Activated CD4-positive, alpha-beta memory T cell treated with anti-CD3 and anti-CD28 coated beads, Interleukin-2, amount 10 ng/mL, durations not matched to agents 7 days and 5 days (primary cell): Measurements from ENCODE around the gene SPRED3. TPM values are rescaled to one million over a fixed set of nuclear protein-coding genes. Genes with fewer than 3 reads are reported as not detected.

Experiments
- CTCF ChIA-PET: fragments of 350-600 bp; sonication (Branson Sonifier 250); formaldehyde crosslinking; loops from one replicate; lab custom pipeline; 2021; ENCODE audit warnings: antibody characterized with exemption, inconsistent platforms; lab: Charles Lee
- POLR2A ChIA-PET: fragments of 350-600 bp; sonication (Branson Sonifier 250); formaldehyde crosslinking; loops from one replicate; lab custom pipeline; 2021; ENCODE audit warnings: antibody characterized with exemption; lab: Charles Lee
- DNase-seq: peaks from one replicate; pipeline ENCODE4 v3.0.0-alpha.2; 2020
- H3K27ac Mint-ChIP-seq: one replicate; pipeline ENCODE4 v1.8.0; 2021; ENCODE audit warnings: mild to moderate bottlenecking, mixed read lengths
- H3K27me3 Mint-ChIP-seq: one replicate; pipeline ENCODE4 v1.8.0; 2021; ENCODE audit warnings: mixed read lengths
- H3K36me3 Mint-ChIP-seq: one replicate; pipeline ENCODE4 v1.8.0; 2021; ENCODE audit warnings: low read depth, mixed read lengths
- H3K4me1 Mint-ChIP-seq: one replicate; pipeline ENCODE4 v1.8.0; 2021; ENCODE audit warnings: mixed read lengths
- H3K4me3 Mint-ChIP-seq: one replicate; pipeline ENCODE4 v1.8.0; 2021; ENCODE audit warnings: mild to moderate bottlenecking, mixed read lengths
- H3K9me3 Mint-ChIP-seq: one replicate; pipeline ENCODE4 v1.8.0; 2021; ENCODE audit warnings: mixed read lengths
- total RNA-seq, 2 experiments: library from RNA; stranded (reverse); gene quantifications; one replicate each; pipeline ENCODE4 v1.2.3, GENCODE V29; 2021

The SPRED3 gene
- total RNA-seq, 2 experiments from 2014 or later, result 2.1 to 3.8 TPM

- peak overlapping the region; percentile 97 for H3K4me3 Mint-ChIP-seq
- CTCF ChIA-PET, result interaction anchor here (1.3 to 3.2 kb wide), 4 partner anchors 13 to 233 kb away, joined by 3 to 45 read pairs (median 26); partner anchors contain the start of genes CATSPERG, FAM98C, GGN and SPRED3
- H3K36me3 Mint-ChIP-seq, result peaks cover 28% of the 10 kb centered on the region
- no peaks in the 10 kb centered on the region for H3K9me3 Mint-ChIP-seq
- H3K4me1 Mint-ChIP-seq, result peaks cover 30% of the 10 kb centered on the region
- peaks cover 9% of the 10 kb centered on the region for H3K27me3 Mint-ChIP-seq
- peak overlapping the region; percentile 92 for H3K27ac Mint-ChIP-seq
- POLR2A ChIA-PET, result interaction anchor here (1.0 to 2.9 kb wide), 16 partner anchors 10 to 555 kb away, joined by 3 to 31 read pairs (median 8); partner anchors contain the start of genes CATSPERG, ECH1, FAM98C and GGN
- no peak for DNase-seq
Measured at GRCh38 chr19:38375098-38375493, 13.4 kb upstream of the SPRED3 start.

- no peak for DNase-seq
- POLR2A ChIA-PET, result interaction anchor here (1.1 to 2.9 kb wide), 4 partner anchors 9 to 40 kb away, joined by 3 to 16 read pairs (median 6); partner anchors contain the start of gene GGN
- H3K27me3 Mint-ChIP-seq, result peaks cover 4% of the 10 kb centered on the region
- peak overlapping the region; percentile 97 for H3K4me3 Mint-ChIP-seq
- CTCF ChIA-PET, result interaction anchor here (0.6 to 3.2 kb wide), 4 partner anchors 9 to 555 kb away, joined by 3 to 32 read pairs (median 4); partner anchors contain the start of genes FAM98C, MRPS12 and SARS2
- peak overlapping the region; percentile 92 for H3K27ac Mint-ChIP-seq
- H3K9me3 Mint-ChIP-seq, result no peaks in the 10 kb centered on the region
- H3K36me3 Mint-ChIP-seq, result peaks cover 32% of the 10 kb centered on the region
- peaks cover 30% of the 10 kb centered on the region for H3K4me1 Mint-ChIP-seq
Measured at GRCh38 chr19:38375748-38376147, 12.7 kb upstream of the SPRED3 start.

- no peak for DNase-seq
- Mint-ChIP-seq H3K4me3 (peak overlapping the region; percentile 97), H3K4me1 (peaks cover 30% of the 10 kb centered on the region), H3K27me3 (peaks cover 4% of the 10 kb centered on the region), H3K27ac (peak overlapping the region; percentile 3), H3K36me3 (peaks cover 40% of the 10 kb centered on the region), H3K9me3 (no peaks in the 10 kb centered on the region)
- CTCF ChIA-PET, result interaction anchor here (1.2 kb wide), 1 partner anchor 8 kb away, joined by 3 read pairs; no protein-coding TSS in a partner anchor
- POLR2A ChIA-PET, result interaction anchor here (1.1 to 2.9 kb wide), 4 partner anchors 8 to 40 kb away, joined by 3 to 16 read pairs (median 6); partner anchors contain the start of gene GGN
Measured at GRCh38 chr19:38376576-38376975, 11.9 kb upstream of the SPRED3 start.

GRCh38 chr19:38377052-38377451 is 11.4 kb upstream of the SPRED3 start:
- no peaks in the 10 kb centered on the region for H3K9me3 Mint-ChIP-seq
- peaks cover 45% of the 10 kb centered on the region for H3K36me3 Mint-ChIP-seq
- no peaks in the 10 kb centered on the region for H3K27me3 Mint-ChIP-seq
- no peak for DNase-seq
- peak overlapping the region; percentile 3 for H3K27ac Mint-ChIP-seq
- peak overlapping the region; percentile 97 for H3K4me3 Mint-ChIP-seq
- ChIA-PET CTCF (interaction anchor here (1.2 kb wide), 1 partner anchor 142 kb away, joined by 5 read pairs; no protein-coding TSS in a partner anchor), POLR2A (no interaction called here)
- peaks cover 30% of the 10 kb centered on the region for H3K4me1 Mint-ChIP-seq

- peaks cover 57% of the 10 kb centered on the region for H3K36me3 Mint-ChIP-seq
- H3K4me1 Mint-ChIP-seq, result peaks cover 30% of the 10 kb centered on the region
- no peaks in the 10 kb centered on the region for H3K27me3 Mint-ChIP-seq
- H3K9me3 Mint-ChIP-seq, result no peaks in the 10 kb centered on the region
- no peak overlapping the region for H3K27ac Mint-ChIP-seq
- ChIA-PET CTCF (no interaction called here), POLR2A (no interaction called here)
- no peak overlapping the region for H3K4me3 Mint-ChIP-seq
- DNase-seq, result no peak
Measured at GRCh38 chr19:38378866-38379265, 9.6 kb upstream of the SPRED3 start.

- Mint-ChIP-seq H3K4me1 (peaks cover 16% of the 10 kb centered on the region), H3K27ac (no peak overlapping the region), H3K9me3 (no peaks in the 10 kb centered on the region), H3K36me3 (peaks cover 56% of the 10 kb centered on the region), H3K4me3 (no peak overlapping the region), H3K27me3 (no peaks in the 10 kb centered on the region)
- CTCF ChIA-PET, result no interaction called here
- DNase-seq, result no peak
- POLR2A ChIA-PET, result no interaction called here
Measured at GRCh38 chr19:38381138-38381537, 7.4 kb upstream of the SPRED3 start.

- H3K27me3 Mint-ChIP-seq, result peaks cover 8% of the 10 kb centered on the region
- POLR2A ChIA-PET, result no interaction called here
- DNase-seq, result no peak
- peaks cover 21% of the 10 kb centered on the region for H3K4me1 Mint-ChIP-seq
- CTCF ChIA-PET, result interaction anchor here (0.5 kb wide), 1 partner anchor 140 kb away, joined by 4 read pairs; no protein-coding TSS in a partner anchor
- H3K27ac Mint-ChIP-seq, result no peak overlapping the region
- H3K36me3 Mint-ChIP-seq, result peaks cover 54% of the 10 kb centered on the region
- H3K9me3 Mint-ChIP-seq, result no peaks in the 10 kb centered on the region
- H3K4me3 Mint-ChIP-seq, result no peak overlapping the region
Measured at GRCh38 chr19:38383184-38383583, 5.3 kb upstream of the SPRED3 start.

- peaks cover 23% of the 10 kb centered on the region for H3K4me1 Mint-ChIP-seq
- H3K4me3 Mint-ChIP-seq, result no peak overlapping the region
- no peaks in the 10 kb centered on the region for H3K9me3 Mint-ChIP-seq
- H3K36me3 Mint-ChIP-seq, result peaks cover 54% of the 10 kb centered on the region
- ChIA-PET POLR2A (interaction anchor here (2.8 to 3.0 kb wide), 2 partner anchors 8 to 12 kb away, joined by 16 to 17 read pairs; partner anchors contain the start of gene PSMD8), CTCF (interaction anchor here (0.9 to 2.2 kb wide), 3 partner anchors 10 to 140 kb away, joined by 3 to 6 read pairs (median 4); partner anchors contain the start of genes FAM98C and PSMD8)
- H3K27me3 Mint-ChIP-seq, result peaks cover 9% of the 10 kb centered on the region
- H3K27ac Mint-ChIP-seq, result no peak overlapping the region
- DNase-seq, result no peak
Measured at GRCh38 chr19:38383743-38384142, 4.8 kb upstream of the SPRED3 start.

- Mint-ChIP-seq H3K4me3 (no peak overlapping the region), H3K36me3 (peaks cover 49% of the 10 kb centered on the region), H3K4me1 (peaks cover 27% of the 10 kb centered on the region), H3K27ac (no peak overlapping the region), H3K9me3 (no peaks in the 10 kb centered on the region), H3K27me3 (peaks cover 14% of the 10 kb centered on the region)
- POLR2A ChIA-PET, result interaction anchor here (2.8 to 3.0 kb wide), 2 partner anchors 9 to 11 kb away, joined by 16 to 17 read pairs; partner anchors contain the start of gene PSMD8
- no peak for DNase-seq
- CTCF ChIA-PET, result interaction anchor here (0.9 to 2.2 kb wide), 4 partner anchors 8 to 141 kb away, joined by 3 to 6 read pairs (median 4); partner anchors contain the start of genes FAM98C and PSMD8
Measured at GRCh38 chr19:38384209-38385027, 4.1 kb upstream of the SPRED3 start.

GRCh38 chr19:38385057-38385803 is 3.3 kb upstream of the SPRED3 start:
- H3K27me3 Mint-ChIP-seq, result peaks cover 19% of the 10 kb centered on the region
- CTCF ChIA-PET, result interaction anchor here (1.1 to 2.2 kb wide), 2 partner anchors 9 to 141 kb away, joined by 3 to 6 read pairs; no protein-coding TSS in a partner anchor
- peaks cover 43% of the 10 kb centered on the region for H3K36me3 Mint-ChIP-seq
- no peak for DNase-seq
- POLR2A ChIA-PET, result interaction anchor here (2.8 to 3.0 kb wide), 2 partner anchors 10 kb away, joined by 16 to 17 read pairs; partner anchors contain the start of gene PSMD8
- no peak overlapping the region for H3K27ac Mint-ChIP-seq
- no peak overlapping the region for H3K4me3 Mint-ChIP-seq
- no peaks in the 10 kb centered on the region for H3K9me3 Mint-ChIP-seq
- H3K4me1 Mint-ChIP-seq, result peaks cover 31% of the 10 kb centered on the region

- CTCF ChIA-PET, result interaction anchor here (2.2 kb wide), 1 partner anchor 142 kb away, joined by 6 read pairs; no protein-coding TSS in a partner anchor
- DNase-seq, result no peak
- Mint-ChIP-seq H3K4me1 (peaks cover 31% of the 10 kb centered on the region), H3K27ac (no peak overlapping the region), H3K9me3 (no peaks in the 10 kb centered on the region), H3K4me3 (no peak overlapping the region), H3K27me3 (peaks cover 22% of the 10 kb centered on the region), H3K36me3 (peaks cover 39% of the 10 kb centered on the region)
- POLR2A ChIA-PET, result interaction anchor here (2.8 to 3.0 kb wide), 2 partner anchors 10 kb away, joined by 16 to 17 read pairs; partner anchors contain the start of gene PSMD8
Measured at GRCh38 chr19:38385804-38386257, 2.7 kb upstream of the SPRED3 start.
